ENCODE measurements around the gene MOB1B.
"Not testable (repeated sequence)": the region's sequence is repeated elsewhere in the genome, so short reads cannot be mapped to it uniquely, and the experiment has no call there.

The MOB1B gene

DNA sequence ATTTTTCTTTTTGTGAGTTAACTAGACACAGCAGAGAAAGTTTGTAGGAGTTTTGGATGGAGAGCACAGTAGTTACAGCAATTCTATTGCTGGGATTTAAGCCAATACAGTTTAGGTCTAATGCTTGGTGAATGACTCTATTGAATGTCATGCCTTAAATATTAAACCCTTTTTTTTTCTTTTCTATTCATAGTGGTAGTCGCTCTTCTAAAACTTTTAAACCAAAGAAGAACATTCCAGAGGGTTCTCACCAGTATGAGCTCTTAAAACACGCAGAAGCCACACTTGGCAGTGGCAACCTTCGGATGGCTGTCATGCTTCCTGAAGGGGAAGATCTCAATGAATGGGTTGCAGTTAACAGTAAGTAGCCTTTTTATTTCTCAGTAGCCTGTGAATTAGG lies 56.5 kb downstream of the MOB1B start:
- peak; percentile 62 for DNase-seq

DNA sequence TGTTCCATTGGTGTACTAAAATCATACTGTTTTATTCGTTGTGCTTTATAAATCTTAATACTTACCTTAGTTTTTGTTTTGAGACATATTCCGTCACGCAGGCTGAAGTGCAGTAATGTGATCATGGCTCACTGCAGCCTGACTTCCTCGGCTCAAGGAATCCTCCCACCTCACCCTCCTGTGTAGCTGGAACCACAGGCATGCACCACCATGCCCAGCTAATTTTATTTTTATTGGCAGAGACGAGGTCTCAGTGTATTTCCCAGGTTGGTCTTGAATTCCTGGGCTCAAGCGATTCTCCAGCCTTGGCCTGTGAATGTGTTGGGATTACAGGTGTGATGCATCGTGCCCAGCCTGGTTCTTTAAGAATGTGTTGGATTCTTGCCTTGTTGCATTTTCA lies 66.9 kb downstream of the MOB1B start:
- no peak for DNase-seq

DNA sequence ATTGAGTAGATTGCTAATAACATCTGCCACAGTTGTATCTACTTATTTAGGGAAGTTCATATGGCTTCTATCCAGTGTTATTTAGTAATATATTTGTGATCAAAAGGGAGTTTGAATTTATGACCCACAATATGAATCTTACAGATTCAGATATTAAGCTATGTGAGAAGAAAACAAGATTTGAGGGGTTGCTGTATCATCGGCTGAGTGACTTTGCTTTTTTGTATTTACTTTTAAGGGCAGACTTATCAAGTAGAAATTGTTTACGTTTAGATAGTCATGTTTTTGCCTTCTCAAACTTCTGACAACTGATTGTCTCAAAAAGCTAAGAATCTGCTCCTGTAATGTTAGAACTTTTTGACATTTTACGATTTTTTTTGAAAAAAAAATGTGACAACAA lies 74.1 kb downstream of the MOB1B start:
- no peak for DNase-seq

DNA sequence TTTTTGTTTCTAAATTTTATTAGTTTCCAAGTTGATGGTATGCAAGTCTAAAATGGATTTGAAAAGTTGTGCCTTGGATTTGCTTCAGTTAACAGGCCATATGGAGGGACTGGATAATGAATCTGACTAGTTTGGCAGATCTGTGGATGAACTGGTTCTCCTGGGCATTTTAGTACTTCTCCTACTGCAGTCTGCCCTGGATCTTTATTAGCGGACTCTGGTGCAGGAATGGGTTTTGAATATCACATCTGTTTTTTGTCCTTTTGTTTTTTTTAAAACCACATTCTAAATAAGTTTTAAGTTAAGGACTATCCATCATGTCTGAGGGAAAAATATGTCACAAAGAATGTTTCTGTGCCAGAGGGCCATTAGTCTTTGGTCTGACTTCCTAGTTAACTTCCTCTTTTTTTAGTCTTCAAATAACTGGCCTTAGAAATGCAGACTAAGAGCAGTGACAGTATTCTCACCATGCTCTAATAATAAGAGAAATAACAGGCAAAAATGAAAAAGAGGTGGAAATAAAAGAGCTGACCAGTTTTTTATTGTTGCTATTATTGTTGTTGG lies 77.4 kb downstream of the MOB1B start:
- DNase-seq, result no peak

DNA sequence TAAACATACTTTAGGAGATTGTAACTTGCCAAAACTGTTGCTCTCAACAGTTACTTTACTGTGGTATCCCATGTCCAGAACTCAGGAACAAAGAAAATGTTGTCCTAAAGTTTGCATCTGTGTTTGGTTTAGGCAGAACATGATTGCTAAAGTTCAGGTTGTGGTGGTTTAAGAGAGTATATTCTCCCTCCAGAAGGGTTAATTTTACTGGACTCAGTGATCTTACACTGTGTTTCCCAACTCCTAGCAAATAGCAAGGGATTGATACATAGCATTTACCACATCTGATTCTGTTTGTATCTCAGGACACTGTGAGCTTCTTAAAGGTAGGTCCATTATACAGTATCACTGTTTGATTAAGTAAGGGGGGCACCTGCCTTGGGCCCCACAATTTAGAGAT lies 78.0 kb downstream of the MOB1B start:
- no peak for DNase-seq

DNA sequence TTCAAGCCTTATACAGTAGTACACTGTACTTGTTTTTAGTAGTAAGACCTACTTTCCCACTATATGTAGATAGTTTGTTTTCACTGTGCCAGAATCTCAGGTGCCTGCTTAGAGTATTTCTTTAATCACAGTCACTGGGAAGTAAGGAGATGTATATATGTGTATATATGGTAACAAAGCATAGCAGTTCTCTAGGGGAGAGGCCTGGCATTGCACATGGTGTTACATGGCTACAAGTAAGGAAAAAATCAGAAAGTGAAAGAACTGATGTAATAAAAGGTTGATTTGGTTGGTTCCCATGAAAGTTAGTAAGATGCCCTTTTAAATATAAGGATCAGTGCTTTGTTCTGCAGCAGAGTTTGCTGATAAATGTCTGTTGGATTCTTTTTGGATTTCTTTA lies 81.9 kb downstream of the MOB1B start:
- no peak for DNase-seq

DNA sequence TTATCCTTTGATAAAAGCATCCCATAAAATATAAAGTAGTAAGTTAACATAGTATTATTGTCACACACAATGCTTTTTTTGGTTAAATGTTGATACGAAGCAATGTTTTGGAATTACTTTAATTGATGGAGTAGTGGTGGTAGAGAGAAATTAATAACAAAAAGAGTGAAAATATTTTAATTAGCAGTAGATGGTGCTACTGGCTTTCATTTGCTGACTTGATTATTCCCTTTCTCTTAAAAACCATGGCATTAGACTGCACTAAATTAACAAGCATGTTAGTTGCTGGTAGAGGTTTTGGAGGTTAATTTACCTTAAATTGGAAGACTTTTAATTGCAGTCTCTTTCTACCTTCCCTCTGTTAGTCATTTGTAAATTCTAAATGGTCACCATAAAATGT lies 82.4 kb downstream of the MOB1B start:
- no peak for DNase-seq

DNA sequence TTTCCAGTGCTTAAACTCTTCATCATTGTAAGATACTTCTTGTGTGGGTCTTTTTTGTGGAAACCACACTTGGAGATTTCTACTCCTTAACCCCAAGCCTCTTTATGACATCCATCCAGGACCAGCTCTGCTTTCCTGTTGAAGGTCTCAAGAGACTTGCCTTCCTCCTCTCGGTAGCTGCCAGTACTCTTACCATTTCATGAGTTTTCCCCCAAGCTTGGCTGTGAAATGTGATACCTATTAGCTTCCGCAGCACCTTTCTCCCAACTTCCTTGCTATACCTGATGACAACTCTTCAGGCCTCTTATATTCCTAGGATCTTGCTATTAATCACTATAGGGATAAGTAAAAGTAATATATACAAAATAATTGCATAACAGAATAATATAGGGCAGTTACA lies 89.4 kb downstream of the MOB1B start:
- DNase-seq, result no peak

DNA sequence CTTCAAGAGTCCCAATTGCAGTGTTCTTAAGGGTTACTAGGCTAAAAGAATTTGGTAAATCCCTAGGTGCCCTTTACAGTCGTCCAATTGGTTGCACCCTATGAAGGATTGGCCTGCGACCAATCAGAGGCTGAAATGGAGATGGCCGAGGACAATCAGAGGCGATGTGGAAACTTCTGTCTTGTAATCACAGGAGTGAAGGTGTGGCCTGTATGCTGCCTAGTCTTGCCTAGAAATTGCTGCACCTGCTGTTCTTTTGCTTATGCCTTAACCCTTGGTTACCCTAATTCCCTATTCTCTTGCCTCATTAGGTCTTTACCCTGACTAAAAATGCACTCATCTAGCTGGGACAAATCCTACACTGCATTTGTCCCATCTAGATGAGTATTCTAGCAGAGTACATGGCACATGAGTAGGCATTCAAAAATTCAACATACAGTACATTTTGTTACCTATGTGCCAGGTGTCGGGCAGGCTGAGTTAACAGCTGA lies 90.3 kb downstream of the MOB1B start:
- no peak for DNase-seq

DNA sequence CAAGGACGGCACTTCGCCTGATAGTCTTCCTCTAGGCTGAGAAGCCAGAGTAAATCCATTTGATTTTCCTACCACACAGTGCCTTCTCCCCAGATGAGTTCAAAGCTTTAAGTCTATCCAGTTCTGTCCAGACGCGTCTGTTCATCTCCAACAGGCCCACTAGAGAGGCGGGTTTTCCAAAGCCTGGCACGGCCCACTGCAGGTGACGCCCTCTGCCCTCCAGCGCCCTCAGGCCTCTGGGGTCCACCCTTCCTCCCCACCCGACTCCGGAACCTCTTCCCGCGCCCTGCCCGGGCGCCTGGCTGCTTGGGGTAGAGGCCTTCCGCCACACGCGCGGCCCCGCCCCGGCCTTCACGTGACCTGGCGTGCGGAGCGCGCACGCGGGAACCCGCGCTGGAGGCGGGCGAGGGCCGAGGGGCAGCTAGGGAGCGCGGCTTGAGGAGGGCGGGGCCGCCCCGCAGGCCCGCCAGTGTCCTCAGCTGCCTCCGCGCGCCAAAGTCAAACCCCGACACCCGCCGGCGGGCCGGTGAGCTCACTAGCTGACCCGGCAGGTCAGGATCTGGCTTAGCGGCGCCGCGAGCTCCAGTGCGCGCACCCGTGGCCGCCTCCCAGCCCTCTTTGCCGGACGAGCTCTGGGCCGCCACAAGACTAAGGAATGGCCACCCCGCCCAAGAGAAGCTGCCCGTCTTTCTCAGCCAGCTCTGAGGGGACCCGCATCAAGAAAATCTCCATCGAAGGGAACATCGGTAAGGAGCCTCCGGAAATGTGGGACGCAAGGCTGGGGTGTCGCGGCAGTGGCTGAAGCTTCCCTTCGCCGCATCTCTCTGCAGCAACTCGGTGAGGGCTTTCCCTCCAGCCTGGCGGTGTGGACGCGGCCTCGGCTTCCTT lies 91.3 kb downstream of the MOB1B start, which contains the start of gene DCK:
Gene DCK (plus strand): TSS at position 469 of the 888 bp plus-strand sequence. CDS start 187 bp downstream, at position 656.
- DNase-seq, result peak; percentile 77

DNA sequence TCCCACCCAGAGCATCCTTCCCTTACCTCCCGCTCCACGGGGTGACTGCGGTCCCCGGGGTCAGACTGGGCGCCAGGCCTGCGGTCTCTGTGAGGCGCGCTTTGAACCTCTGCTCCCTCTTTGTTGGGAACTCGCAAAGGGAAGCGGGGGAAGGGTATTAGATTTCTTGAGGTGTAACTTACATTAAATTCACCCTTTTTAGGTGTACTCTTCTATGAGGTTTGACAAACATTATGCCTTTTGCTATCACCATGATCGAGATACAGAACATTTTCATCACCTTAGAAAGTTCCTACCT lies 91.8 kb downstream of the MOB1B start:
- DNase-seq, result no peak

DNA sequence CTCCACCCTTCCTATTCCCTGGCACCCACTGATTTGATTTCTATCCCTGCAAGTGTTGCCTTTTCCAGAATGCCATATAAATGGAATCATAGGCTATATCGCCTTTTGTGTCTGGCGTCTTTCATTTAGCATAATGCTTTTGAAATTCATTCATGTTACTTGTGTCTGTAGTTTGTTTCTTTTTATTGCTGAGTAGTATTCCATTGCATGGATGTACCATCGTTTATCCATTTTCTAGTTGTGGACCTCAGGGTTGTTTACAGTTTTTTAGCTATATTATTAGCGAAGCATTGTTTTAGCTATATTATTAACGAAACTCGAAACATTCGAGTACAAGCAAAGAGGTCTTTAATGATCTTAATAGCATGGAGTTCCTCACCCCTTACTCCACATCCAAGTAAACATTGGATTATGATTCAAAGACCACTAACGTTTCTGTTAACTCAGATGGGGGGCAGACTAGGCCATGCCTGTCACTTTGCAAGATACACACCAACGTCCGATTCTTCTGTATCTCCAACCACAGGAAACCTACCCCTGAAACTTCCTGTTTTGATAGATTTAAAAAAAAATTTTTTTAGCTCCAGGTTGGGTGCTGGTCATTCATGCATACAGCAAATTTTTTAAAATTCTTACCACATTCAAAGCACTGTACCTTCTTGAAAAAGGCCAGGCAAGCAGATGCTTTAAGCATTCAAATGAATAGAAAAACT lies 92.4 kb downstream of the MOB1B start:
- no peak for DNase-seq

DNA sequence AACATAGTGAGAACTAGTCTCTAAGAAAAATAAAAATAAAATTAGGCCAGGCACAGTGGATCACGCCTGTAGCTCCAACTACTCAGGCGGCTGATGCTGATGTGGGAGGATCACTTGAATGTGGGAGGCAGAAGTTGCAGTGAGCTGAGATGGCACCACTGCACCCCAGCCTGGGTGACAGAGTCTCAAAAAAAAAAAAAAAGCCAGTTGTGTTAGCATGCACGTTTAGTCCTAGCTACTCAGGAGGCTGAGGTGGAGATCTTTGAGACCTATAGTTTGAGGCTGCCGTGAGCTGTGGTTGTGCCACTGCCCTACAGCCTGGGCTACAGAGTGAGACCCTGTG lies 93.8 kb downstream of the MOB1B start:
- DNase-seq, result no peak

DNA sequence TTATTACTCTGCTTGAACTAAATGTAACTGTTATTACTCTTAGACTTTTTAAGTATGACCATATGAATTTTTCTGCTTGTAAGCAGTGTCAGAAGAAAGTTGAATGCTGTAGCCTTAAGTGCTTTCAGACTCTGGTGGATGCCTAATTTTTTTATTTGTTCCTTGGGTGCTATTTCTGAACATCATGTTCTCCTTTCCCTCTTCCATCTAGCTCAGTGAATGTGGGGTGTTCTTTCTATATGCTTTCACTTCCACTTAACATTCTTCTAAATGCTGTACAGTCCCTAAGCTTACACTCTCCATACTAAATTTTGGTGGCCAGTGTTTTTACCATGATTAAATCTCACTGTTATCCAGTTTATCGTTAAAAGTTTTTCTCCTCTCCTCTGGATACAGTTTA lies 94.9 kb downstream of the MOB1B start:
- DNase-seq, result no peak

DNA sequence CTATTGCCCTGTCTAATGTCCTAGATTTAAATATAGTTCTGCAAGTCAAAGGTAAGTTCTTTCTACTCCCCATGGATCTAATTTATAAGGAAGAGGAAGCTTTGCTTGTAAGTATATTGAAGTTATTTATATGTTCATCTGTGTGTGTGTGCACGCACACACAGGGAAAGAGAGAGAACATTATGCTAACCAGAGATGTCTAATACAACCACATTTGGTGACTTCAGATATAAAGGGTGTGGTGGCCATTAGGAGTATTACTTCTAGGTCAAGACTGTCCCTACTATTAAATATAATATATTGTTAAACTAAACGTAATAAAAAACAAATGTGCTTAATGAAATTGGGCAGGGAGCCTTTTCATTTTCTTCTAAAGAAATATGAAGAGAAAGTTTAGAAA lies 95.4 kb downstream of the MOB1B start:
- no peak for DNase-seq

DNA sequence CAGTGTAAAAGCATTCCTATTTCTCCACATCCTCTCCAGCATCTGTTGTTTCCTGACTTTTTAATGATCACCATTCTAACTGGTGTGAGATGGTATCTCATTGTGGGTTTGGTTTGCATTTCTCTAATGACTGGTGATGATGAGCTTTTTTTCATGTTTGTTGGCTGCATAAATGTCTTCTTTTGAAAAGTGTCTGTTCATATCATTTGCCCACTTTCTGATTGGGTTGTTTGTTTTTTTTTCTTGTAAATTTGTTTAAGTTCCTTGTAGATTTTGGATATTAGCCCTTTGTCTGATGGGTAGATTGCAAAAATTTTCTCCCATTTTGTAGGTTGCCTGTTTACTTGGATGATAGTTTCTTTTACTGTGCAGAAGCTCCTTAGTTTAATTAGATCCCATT lies 97.5 kb downstream of the MOB1B start:
- DNase-seq, result not testable (repeated sequence)

DNA sequence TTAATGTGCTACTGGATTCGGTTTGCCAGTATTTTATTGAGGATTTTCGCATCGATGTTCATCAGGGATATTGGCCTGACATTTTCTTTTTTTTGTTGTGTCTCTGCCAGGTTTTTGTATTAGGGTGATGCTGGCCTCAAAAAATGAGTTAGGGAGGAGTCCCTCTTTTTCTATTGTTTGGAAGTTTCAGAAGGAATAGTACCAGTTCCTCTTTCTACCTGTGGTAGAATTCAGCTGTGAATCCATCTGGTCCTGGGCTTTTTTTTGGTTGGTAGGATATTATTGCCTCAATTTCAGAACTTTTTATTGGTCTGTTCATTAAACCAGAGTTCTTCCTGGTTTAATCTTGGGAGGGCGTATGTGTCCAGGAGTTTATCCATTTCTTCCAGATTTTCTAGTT lies 99.2 kb downstream of the MOB1B start:
- DNase-seq, result not testable (repeated sequence)

DNA sequence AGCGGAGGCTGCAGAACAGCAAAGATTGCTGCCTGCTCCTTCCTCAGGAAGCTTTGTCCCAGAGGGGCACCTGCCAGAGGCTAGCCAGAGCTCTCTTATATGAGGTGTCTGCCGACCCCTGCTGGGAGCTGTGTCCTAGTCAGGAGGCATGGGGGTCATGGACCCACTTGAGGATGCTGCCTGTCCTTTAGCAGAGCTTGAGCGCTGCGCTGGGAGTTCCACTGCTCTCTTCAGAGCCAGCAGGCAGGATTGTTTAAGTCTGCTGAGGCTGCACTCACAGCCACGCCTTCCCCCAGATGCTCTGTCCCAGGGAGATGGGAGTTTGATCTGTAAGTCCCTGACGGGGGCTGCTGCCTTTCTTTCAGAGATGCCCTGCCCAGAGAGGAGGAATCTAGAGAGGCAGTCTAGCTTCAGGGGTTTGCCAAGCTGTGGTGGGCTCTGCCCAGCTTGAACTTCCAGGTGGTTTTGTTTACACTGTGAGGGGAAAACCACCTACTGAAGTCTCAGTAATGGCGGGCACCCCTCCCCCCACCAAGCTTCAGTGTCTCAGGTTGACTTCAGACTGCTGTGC lies 102.2 kb downstream of the MOB1B start:
- DNase-seq, result no peak

DNA sequence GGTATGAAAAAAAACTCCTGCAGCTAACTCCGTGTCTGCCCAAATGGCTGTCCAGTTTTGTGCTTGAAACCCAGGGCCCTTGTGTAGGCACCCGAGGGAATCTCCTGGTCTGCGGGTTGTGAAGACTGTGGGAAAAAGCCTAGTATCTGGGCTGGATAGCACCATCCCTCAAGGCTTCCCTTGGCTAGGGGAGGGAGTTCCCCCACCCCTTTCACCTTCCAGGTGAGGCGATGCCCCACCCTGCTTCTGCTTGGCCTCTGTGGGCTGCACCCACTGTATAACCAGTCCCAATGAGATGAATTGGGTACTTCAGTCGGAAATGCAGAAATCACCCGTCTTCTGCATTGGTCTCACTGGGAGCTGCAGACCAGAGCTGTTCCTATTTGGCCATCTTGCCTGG lies 102.9 kb downstream of the MOB1B start:
- DNase-seq, result not testable (repeated sequence)

DNA sequence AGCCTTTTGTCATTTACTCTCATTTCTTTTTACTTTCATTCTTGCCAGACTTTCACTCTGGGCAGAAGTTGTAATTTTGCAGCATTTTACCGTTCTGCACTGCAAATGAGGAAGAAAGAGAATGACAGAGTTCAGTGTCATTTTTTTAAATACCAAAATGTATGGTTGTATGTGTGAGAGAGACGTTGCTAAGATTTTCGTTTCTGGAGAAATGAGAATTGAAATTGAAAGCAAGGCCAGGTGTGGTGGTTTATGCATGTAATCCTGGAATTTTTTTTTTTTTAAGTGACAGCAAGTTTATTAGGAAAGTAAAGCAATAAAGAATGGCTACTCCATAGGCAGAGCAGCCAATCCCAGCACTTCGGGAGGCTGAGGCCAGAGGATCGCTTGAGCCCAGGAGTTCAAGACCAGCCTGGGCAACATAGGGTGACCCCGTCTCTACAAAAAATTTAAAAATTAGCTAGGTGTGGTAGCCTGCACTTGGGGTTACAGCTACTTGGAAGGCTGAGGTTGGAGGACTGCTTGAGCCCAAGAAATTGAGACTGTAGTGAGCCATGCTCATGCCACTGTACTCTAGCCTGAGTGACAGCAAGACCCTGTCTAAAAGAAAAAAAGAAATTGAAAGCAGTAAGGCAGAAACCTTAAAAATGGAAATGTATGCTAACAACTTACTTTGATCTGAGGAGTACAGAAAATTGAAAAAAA lies 104.2 kb downstream of the MOB1B start:
- DNase-seq, result no peak

DNA sequence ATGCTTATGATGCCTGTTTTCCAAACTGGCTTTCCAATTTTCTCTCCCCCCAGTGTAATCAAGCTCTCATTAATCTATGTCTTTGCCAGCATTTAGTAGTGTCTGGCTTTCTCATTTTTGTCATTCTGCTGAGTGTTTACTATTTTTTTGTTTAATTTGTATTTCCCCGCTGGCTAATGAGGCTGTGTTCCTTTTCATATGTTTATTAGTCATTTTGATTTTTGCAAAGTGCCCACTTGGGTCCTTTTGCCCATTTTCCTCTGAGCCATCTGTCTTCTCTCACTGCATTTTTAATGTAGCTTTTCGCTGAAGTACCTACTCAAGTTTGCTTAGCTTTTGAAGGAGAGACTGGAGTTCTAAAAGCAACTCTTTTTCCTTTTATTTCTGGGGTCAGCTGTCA lies 106.0 kb downstream of the MOB1B start:
- no peak for DNase-seq

DNA sequence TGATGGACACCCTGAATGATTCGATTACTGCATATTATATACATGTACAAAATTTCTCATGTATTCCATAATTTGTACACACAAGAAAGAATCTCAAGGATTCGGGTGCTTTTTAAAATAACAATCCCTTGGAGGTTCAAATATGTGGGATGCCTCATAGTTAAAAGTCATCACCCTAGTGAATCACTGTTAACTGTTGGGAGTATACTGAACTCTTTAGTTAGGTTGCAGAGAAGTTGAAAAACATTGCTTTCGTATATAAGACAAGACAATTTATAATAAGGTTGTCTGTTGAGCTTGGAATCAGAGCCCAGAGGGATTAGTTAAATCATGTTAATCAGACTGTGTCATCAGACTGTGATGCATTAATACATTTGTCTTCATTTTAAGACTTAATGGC lies 106.9 kb downstream of the MOB1B start:
- DNase-seq, result peak; percentile 49
